HEK293 (cell line): ENCODE measurements around the gene TPP1.

Experiments used
- CTCF ChIA-PET: fragments of 350-600 bp; formaldehyde crosslinking; extraction: SDS; loops from one replicate; lab custom pipeline; 2021; ENCODE audit warnings: antibody characterized with exemption; lab: Yijun Ruan, JAX
- POLR2A ChIA-PET: fragments of 300-600 bp; formaldehyde crosslinking; extraction: SDS; loops from one replicate; lab custom pipeline; 2020; ENCODE audit warnings: antibody characterized with exemption, inconsistent platforms; lab: Yijun Ruan, JAX
- H3K27ac ChIP-seq: fragments of 200-500 bp; sonication (Bioruptor generic); 2 replicates; pipeline ENCODE4 v1.5.1; 2014; ENCODE audit warnings: low read depth, low read length, control low read depth, inconsistent platforms; ENCODE audit errors: extremely low read depth
- H3K36me3 ChIP-seq, 2 experiments: fragments of 200-500 bp in 1 of 2; sonication (Bioruptor generic) in 1 of 2; 1 replicate in 1 of 2; 2 replicates in 1 of 2; pipeline ENCODE4 v1.5.1; 2014 to 2017; ENCODE audit warnings: inconsistent platforms in 2 of 2, low read length in 2 of 2; ENCODE audit not compliant: control insufficient read depth in 2 of 2, insufficient read depth in 1 of 2
- H3K4me1 ChIP-seq: fragments of 200-500 bp; sonication (Bioruptor generic); 2 replicates; pipeline ENCODE4 v1.5.1; 2014; ENCODE audit warnings: mild to moderate bottlenecking, low read length, inconsistent platforms; ENCODE audit not compliant: control insufficient read depth, insufficient read depth
- H3K4me3 ChIP-seq: 2 replicates; pipeline ENCODE4 v1.5.1; 2011; ENCODE audit warnings: low read depth, mild to moderate bottlenecking, control low read depth, low read length, moderate library complexity
- H3K9me3 ChIP-seq: fragments of 200-500 bp; sonication (Bioruptor generic); 2 replicates; pipeline ENCODE4 v1.5.1; 2014; ENCODE audit warnings: low read depth, low read length, inconsistent platforms; ENCODE audit not compliant: control insufficient read depth, insufficient read depth
- EGR2 ChIP-seq: fragments of 450-650 bp; formaldehyde crosslinking; IDR thresholded peaks from 2 replicates; pipeline ENCODE4 v1.5.1; 2016; ENCODE audit warnings: low read depth, missing biosample characterization, missing genetic modification characterization
- KLF17 ChIP-seq: fragments of 450-650 bp; formaldehyde crosslinking; IDR thresholded peaks from 2 replicates; pipeline ENCODE4 v1.5.1; 2016; ENCODE audit warnings: missing biosample characterization, missing genetic modification characterization
- PRDM1 ChIP-seq: fragments of 450-650 bp; formaldehyde crosslinking; IDR thresholded peaks from 2 replicates; pipeline ENCODE4; 2016; ENCODE audit warnings: missing biosample characterization, missing genetic modification characterization
- ZBTB17 ChIP-seq: fragments of 450-650 bp; formaldehyde crosslinking; IDR thresholded peaks from 2 replicates; pipeline ENCODE4 v1.5.1; 2016; ENCODE audit warnings: missing biosample characterization, missing genetic modification characterization
- ZBTB20 ChIP-seq: fragments of 450-650 bp; formaldehyde crosslinking; IDR thresholded peaks from 2 replicates; pipeline ENCODE4 v1.5.1; 2016; ENCODE audit warnings: missing biosample characterization, missing genetic modification characterization
- ZBTB26 ChIP-seq: fragments of 450-650 bp; formaldehyde crosslinking; optimal IDR thresholded peaks from 2 replicates; pipeline ENCODE3; 2016; ENCODE audit warnings: missing biosample characterization, mild to moderate bottlenecking, missing genetic modification characterization
- ZFHX2 ChIP-seq: fragments of 450-650 bp; formaldehyde crosslinking; conservative IDR thresholded peaks from 2 replicates; pipeline ENCODE4 v1.5.1; 2016; ENCODE audit warnings: missing biosample characterization, missing genetic modification characterization
- ZNF366 ChIP-seq: fragments of 450-650 bp; formaldehyde crosslinking; conservative IDR thresholded peaks from 2 replicates; pipeline ENCODE4 v1.5.1; 2016; ENCODE audit warnings: missing biosample characterization, missing genetic modification characterization
- ZNF48 ChIP-seq: fragments of 450-650 bp; formaldehyde crosslinking; IDR thresholded peaks from 2 replicates; pipeline ENCODE4 v1.5.1; 2016; ENCODE audit warnings: missing biosample characterization, missing genetic modification characterization
- ZNF514 ChIP-seq: fragments of 450-650 bp; formaldehyde crosslinking; IDR thresholded peaks from 2 replicates; pipeline ENCODE4 v1.5.1; 2016; ENCODE audit warnings: missing biosample characterization, missing genetic modification characterization
- ZNF521 ChIP-seq: fragments of 450-650 bp; formaldehyde crosslinking; IDR thresholded peaks from 2 replicates; pipeline ENCODE4 v1.5.1; 2017; ENCODE audit warnings: missing biosample characterization, mild to moderate bottlenecking, missing genetic modification characterization
- ZNF600 ChIP-seq: fragments of 450-650 bp; formaldehyde crosslinking; IDR thresholded peaks from 2 replicates; pipeline ENCODE4 v1.5.1; 2016; ENCODE audit warnings: missing biosample characterization, missing genetic modification characterization
- ZNF791 ChIP-seq: fragments of 450-650 bp; formaldehyde crosslinking; IDR thresholded peaks from 2 replicates; pipeline ENCODE4 v1.5.1; 2016; ENCODE audit warnings: missing biosample characterization, missing genetic modification characterization
- TF ChIP-seq, protein P1 (sequence below): fragments of 450-650 bp; formaldehyde crosslinking; IDR thresholded peaks from 2 replicates; pipeline ENCODE4 v1.5.1; 2016; ENCODE audit warnings: missing biosample characterization, missing genetic modification characterization
- TF ChIP-seq, protein P2 (sequence below): fragments of 450-650 bp; formaldehyde crosslinking; IDR thresholded peaks from 2 replicates; pipeline ENCODE4 v1.5.1; 2017; ENCODE audit warnings: missing biosample characterization, missing genetic modification characterization

Gene TPP1

DNA sequence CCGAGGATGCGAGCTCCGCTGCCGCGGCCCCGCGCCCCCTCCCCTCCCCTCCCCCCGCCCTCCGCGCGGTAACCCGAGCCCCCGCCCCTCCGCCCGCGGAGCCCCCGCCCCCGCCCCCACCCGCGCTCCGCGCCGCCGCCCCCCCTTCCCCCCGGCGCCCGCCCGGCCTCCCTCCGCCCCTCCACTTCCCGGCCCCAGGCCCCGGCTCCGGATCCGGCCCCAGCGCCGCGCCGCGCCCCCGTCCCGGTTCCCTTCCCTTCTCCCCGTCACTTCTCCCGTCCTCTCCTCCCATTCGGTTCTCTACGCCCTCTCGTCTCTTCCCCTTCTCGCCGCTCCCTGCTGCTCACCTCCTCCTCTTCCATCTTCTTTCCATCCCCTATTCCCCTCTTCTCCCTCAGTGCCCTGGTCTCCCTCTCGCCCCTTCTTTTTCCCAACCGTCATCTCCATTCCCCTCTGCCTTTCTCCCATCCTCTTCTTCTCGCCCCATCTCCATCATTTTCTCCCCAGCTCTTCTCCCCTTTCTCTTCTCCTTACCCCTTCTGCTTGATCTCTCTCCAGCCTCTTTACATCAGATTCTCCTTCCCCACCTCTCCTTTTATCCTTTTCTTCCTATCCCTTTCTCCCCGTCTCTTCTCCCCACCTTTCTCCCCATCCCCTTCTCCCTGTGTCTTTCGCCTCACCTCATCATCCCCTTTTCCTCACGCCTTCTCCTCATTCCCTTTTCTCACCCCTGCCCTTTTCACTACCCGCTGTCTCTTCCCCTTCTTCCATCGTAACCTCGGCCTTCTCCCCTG lies 36.8 kb upstream of the TPP1 start, which contains the start of gene DCHS1:
DCHS1 (minus strand) TSS at position 20 of the 794 bp plus-strand sequence. CDS start 14,196 bp downstream, outside the sequence.
- H3K9me3 ChIP-seq: no peaks in the 10 kb centered on the region
- no peaks in the 10 kb centered on the region for H3K36me3 ChIP-seq
- ChIA-PET POLR2A (interaction anchor here (1.1 kb wide), 1 partner anchor 45 kb away, joined by 3 read pairs; the partner anchor contains the start of gene TAF10), CTCF (interaction anchor here (0.6 to 2.7 kb wide), 3 partner anchors 12 to 66 kb away, joined by 3 to 13 read pairs (median 7); no protein-coding TSS in a partner anchor)
- H3K4me3 ChIP-seq: peak within 1 kb of the TSS; percentile 34
- H3K27ac ChIP-seq: no peak within 1 kb of the TSS
- TF ChIP-seq ZNF48 (tag by site-specific recombination) (no peak), PRDM1 (tag by site-specific recombination) (peak; percentile 99), ZFHX2 (peak; percentile 27; the same call in 1 of the 2 replicates), ZNF514 (tag by site-specific recombination) (no peak), ZNF366 (tag by site-specific recombination) (peak; percentile 92), ZNF521 (tag by site-specific recombination) (0 out of 2 replicates have a peak, but pooled peaks have one; percentile 26), ZNF791 (tag by site-specific recombination) (no peak), ZBTB26 (peak; percentile 55), ZBTB20 (peak; percentile 33; the same call in 1 of the 2 replicates), ZNF600 (tag by site-specific recombination) (0 out of 2 replicates have a peak, but pooled peaks have one; percentile 53), EGR2 (tag by site-specific recombination) (peak; percentile 21; the same call in 1 of the 2 replicates), ZBTB17 (tag by site-specific recombination) (peak; percentile 54; the same call in 1 of the 2 replicates)
- TF ChIP-seq, protein P1, sequence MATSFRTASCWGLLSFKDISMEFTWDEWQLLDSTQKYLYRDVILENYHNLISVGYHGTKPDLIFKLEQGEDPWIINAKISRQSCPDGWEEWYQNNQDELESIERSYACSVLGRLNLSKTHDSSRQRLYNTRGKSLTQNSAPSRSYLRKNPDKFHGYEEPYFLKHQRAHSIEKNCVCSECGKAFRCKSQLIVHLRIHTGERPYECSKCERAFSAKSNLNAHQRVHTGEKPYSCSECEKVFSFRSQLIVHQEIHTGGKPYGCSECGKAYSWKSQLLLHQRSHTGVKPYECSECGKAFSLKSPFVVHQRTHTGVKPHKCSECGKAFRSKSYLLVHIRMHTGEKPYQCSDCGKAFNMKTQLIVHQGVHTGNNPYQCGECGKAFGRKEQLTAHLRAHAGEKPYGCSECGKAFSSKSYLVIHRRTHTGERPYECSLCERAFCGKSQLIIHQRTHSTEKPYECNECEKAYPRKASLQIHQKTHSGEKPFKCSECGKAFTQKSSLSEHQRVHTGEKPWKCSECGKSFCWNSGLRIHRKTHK (tag by site-specific recombination): no peak
- TF ChIP-seq, protein P2, sequence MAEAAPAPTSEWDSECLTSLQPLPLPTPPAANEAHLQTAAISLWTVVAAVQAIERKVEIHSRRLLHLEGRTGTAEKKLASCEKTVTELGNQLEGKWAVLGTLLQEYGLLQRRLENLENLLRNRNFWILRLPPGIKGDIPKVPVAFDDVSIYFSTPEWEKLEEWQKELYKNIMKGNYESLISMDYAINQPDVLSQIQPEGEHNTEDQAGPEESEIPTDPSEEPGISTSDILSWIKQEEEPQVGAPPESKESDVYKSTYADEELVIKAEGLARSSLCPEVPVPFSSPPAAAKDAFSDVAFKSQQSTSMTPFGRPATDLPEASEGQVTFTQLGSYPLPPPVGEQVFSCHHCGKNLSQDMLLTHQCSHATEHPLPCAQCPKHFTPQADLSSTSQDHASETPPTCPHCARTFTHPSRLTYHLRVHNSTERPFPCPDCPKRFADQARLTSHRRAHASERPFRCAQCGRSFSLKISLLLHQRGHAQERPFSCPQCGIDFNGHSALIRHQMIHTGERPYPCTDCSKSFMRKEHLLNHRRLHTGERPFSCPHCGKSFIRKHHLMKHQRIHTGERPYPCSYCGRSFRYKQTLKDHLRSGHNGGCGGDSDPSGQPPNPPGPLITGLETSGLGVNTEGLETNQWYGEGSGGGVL: peak; percentile 64
- H3K4me1 ChIP-seq: no peaks in the 10 kb centered on the region

DNA sequence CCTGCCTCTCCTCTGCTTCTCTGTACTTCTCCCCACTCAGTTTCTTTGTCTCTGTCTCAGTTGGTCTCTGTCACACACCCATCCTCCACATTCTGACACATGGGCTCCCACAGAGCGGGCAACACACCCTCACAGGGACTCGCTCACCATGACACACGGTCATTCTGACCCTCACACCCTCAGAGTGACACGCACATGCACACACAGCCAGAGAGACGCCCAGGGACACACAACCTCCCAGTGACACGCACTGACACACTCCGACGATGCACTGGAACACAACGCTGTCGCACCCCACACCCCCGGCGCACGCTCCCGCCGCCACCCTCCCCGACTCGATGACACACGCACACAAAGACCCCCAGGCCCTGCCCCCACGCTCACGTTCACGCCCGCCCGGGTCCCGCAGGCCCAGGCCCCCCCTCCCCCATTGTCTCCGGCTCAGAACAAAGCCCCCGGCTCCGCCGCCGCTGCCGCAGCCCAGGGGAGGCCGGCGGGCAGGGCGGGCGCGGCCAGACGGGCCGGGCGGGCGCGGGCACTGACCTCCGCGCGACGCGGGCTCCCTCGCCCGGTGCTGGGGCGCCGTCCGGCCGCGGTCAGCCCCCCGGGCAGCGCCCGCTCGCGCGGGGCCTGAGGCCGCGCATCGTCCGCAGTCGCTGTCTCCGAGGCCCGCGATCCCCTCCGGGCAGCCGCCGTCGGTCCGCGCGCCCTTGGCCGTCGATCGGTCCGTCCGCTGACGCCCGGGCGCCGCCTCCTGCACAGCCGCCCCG lies 36.0 kb upstream of the TPP1 start:
- Histone ChIP-seq H3K9me3 (no peaks in the 10 kb centered on the region), H3K4me1 (no peaks in the 10 kb centered on the region), H3K4me3 (peak overlapping the region; percentile 18), H3K27ac (no peak overlapping the region), H3K36me3 (no peaks in the 10 kb centered on the region)
- ChIA-PET CTCF (interaction anchor here (0.6 to 2.7 kb wide), 2 partner anchors 13 to 47 kb away, joined by 3 to 13 read pairs; no protein-coding TSS in a partner anchor), POLR2A (interaction anchor here (1.1 kb wide), 1 partner anchor 44 kb away, joined by 3 read pairs; the partner anchor contains the start of gene TAF10)
- no peak for TF ChIP-seq PRDM1 (tag by site-specific recombination)
- 0 out of 2 replicates have a peak, but pooled peaks have one; percentile 16 for TF ChIP-seq KLF17
